ENCODE results near the gene IKBKG. TPM values are rescaled to one million over a fixed set of nuclear protein-coding genes. Genes with fewer than 3 reads are reported as not detected.
"Not testable (repeated sequence)": the region's sequence is repeated elsewhere in the genome, so short reads cannot be mapped to it uniquely, and the experiment has no call there.

The IKBKG gene
- total RNA-seq, 2 donors from 2014 or later, result 25.7 to 52.8 TPM

- TF ChIP-seq CTCF (IDR thresholded peaks at IDR 0.05), result no peak
- ATAC-seq (ENCODE audit: insufficient number of reproducible peaks, low FRiP score, low read depth) (peak; percentile 43), DNase-seq (ENCODE audit: low spot score) (no peak)
- peak overlapping the region in 1 of 2 donors; percentile 35 for H3K27ac ChIP-seq
- H3K9me3 ChIP-seq, result no peaks in the 10 kb centered on the region
- H3K27me3 ChIP-seq (replicated peaks; ENCODE audit: insufficient read depth), result no peaks in the 10 kb centered on the region
- no peaks in the 10 kb centered on the region for H3K36me3 ChIP-seq
- no peak overlapping the region for H3K4me3 ChIP-seq
- H3K4me1 ChIP-seq (ENCODE audit: control insufficient read depth in 1 of 2, low read depth in 2 of 2), result peaks cover 0 to 11% of the 10 kb centered on the region in 2 donors
These were observed 56.3 kb downstream of the IKBKG start for GRCh38 chrX:154603438-154604430.

GRCh38 chrX:154605566-154605965, 58.1 kb downstream of the IKBKG start:
- Histone ChIP-seq H3K27me3 (replicated peaks; ENCODE audit: insufficient read depth) (no peaks in the 10 kb centered on the region), H3K36me3 (no peaks in the 10 kb centered on the region), H3K4me1 (ENCODE audit: control insufficient read depth in 1 of 2, low read depth in 2 of 2) (peaks cover 0 to 11% of the 10 kb centered on the region in 2 donors), H3K9me3 (no peaks in the 10 kb centered on the region), H3K27ac (no peak overlapping the region), H3K4me3 (no peak overlapping the region)
- no peak for TF ChIP-seq CTCF (IDR thresholded peaks at IDR 0.05)
- ATAC-seq (ENCODE audit: insufficient number of reproducible peaks, low FRiP score, low read depth), result no peak
- DNase-seq (ENCODE audit: low spot score), result no peak

GRCh38 chrX:154607370-154607769, 60.0 kb downstream of the IKBKG start:
- TF ChIP-seq CTCF (IDR thresholded peaks at IDR 0.05), result no peak

GRCh38 chrX:154607976-154608375, 60.6 kb downstream of the IKBKG start:
- H3K4me3 ChIP-seq; H3K9me3 ChIP-seq; H3K27ac ChIP-seq; H3K36me3 ChIP-seq; ATAC-seq (ENCODE audit: insufficient number of reproducible peaks, low FRiP score, low read depth); DNase-seq (ENCODE audit: low spot score); H3K27me3 ChIP-seq (replicated peaks; ENCODE audit: insufficient read depth): not testable (repeated sequence)
- peaks cover 0 to 11% of the 10 kb centered on the region in 2 donors for H3K4me1 ChIP-seq (ENCODE audit: control insufficient read depth in 1 of 2, low read depth in 2 of 2)

More at GRCh38 chrX:154607370-154607769, 60.0 kb downstream of the IKBKG start:
- H3K27me3 ChIP-seq (replicated peaks; ENCODE audit: insufficient read depth), result no peaks in the 10 kb centered on the region
- no peaks in the 10 kb centered on the region for H3K9me3 ChIP-seq
- H3K27ac ChIP-seq, result no peak overlapping the region
- ATAC-seq (ENCODE audit: insufficient number of reproducible peaks, low FRiP score, low read depth) (no peak), DNase-seq (ENCODE audit: low spot score) (no peak)
- H3K4me1 ChIP-seq (ENCODE audit: control insufficient read depth in 1 of 2, low read depth in 2 of 2), result peaks cover 0 to 11% of the 10 kb centered on the region in 2 donors
- no peak overlapping the region for H3K4me3 ChIP-seq
- no peaks in the 10 kb centered on the region for H3K36me3 ChIP-seq

GRCh38 chrX:154608823-154609222, 61.4 kb downstream of the IKBKG start:
- not testable (repeated sequence) for DNase-seq (ENCODE audit: low spot score); H3K4me1 ChIP-seq (ENCODE audit: control insufficient read depth in 1 of 2, low read depth in 2 of 2); ATAC-seq (ENCODE audit: insufficient number of reproducible peaks, low FRiP score, low read depth); H3K27ac ChIP-seq; H3K9me3 ChIP-seq; H3K4me3 ChIP-seq; H3K36me3 ChIP-seq; H3K27me3 ChIP-seq (replicated peaks; ENCODE audit: insufficient read depth)

GRCh38 chrX:154611146-154611545, 63.7 kb downstream of the IKBKG start:
- not testable (repeated sequence) for H3K9me3 ChIP-seq; H3K4me1 ChIP-seq (ENCODE audit: control insufficient read depth in 1 of 2, low read depth in 2 of 2); H3K27me3 ChIP-seq (replicated peaks; ENCODE audit: insufficient read depth); H3K36me3 ChIP-seq; H3K4me3 ChIP-seq; DNase-seq (ENCODE audit: low spot score); H3K27ac ChIP-seq; ATAC-seq (ENCODE audit: insufficient number of reproducible peaks, low FRiP score, low read depth)

- ATAC-seq (ENCODE audit: insufficient number of reproducible peaks, low FRiP score, low read depth); H3K4me1 ChIP-seq (ENCODE audit: control insufficient read depth in 1 of 2, low read depth in 2 of 2); H3K4me3 ChIP-seq; DNase-seq (ENCODE audit: low spot score); H3K9me3 ChIP-seq; H3K27ac ChIP-seq; H3K27me3 ChIP-seq (replicated peaks; ENCODE audit: insufficient read depth); H3K36me3 ChIP-seq: not testable (repeated sequence)
These were observed 66.2 kb downstream of the IKBKG start for GRCh38 chrX:154613586-154613985.
